HG03442 (cell line): Measurements from ENCODE around the gene RPL27.
"Not testable (repeated sequence)": the region's sequence is repeated elsewhere in the genome, so short reads cannot be mapped to it uniquely, and the experiment has no call there.

Experiments
- ATAC-seq: cut with Tn5 transposase; IDR thresholded peaks from one replicate; pipeline ENCODE4 v1.9.1; 2021; ENCODE audit warnings: mild to moderate bottlenecking, moderate library complexity; ENCODE audit not compliant: unreplicated experiment

RPL27 gene

DNA sequence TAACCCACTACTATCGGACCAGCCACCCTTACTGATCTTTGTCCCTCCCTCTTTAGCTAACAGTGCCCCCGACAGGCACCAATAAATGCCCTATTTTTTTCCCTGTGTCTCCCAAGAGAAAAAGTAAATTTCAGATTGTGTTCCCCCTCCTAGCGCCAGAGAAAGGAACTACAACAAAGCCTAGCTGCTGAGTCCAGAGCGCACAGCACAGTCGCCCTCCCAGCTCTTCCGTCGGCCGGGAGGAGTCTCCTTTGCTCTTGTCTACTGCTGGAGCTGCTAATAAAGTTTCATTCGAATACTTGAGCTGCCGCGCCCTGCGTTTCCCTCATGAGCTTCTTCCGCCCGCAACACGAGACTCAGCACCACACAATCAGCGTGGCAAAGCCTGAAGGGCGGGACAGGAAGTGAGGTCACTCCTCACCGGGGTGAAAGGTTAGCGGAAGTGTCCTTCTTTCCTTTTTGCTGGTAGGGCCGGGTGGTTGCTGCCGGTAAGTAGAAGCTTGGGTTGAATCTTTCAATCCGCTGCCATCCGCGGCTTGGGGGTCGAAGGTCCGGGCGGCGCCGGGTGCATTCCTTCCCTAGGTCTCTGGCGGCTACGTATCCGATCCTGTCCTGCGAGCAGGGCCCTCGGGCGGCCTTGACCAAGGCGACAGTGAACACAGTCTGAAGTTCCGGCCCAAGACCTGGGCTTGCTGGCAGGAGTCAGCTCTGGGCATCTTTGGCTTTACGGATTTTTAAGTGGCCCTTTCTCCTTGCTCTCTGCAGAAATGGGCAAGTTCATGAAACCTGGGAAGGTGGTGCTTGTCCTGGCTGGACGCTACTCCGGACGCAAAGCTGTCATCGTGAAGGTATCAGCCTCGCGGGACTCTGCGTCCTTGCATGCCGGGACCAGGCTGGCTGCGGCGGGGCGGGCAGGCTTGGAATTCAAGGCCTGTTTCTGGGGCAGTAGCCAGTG, at the start of gene RPL27:
RPL27 (plus strand) TSS at position 436 of the 955 bp plus-strand sequence; CDS start at position 768, 332 bp downstream.
- ATAC-seq = peak; percentile 87

DNA sequence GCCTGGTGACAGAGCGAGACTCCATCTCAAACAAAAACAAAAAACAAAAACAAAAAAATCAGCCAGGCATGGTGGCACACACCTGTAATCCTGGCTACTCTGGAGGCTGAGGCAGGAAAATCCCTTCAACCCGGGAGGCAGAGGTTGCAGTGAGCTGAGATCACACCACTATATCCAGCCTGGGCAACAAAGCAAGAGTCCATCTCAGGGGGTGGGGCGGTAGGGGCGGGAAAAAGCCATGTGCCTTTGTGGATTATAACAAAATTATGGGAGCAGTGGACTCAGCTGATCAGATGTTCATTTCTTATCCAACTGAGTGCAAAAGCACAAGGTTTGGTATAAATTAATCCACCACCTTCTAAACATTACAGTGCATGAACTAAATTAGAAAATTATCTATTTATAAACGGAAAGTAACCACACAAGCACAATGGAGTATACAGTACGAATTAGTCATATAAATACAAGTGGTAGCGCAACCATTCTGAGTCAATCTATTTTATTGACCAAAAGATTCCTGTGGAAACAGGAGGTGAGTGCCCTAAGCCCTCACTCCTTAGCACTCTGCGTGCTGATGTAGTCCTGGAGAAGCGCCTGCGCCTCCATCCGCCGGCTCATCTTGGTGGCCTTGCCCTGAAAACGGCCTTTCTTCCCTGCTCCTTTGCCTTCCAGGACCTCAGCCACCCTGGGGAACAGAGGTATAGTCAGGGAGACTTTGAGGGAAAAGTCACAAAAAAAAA, 48.0 kb upstream of the RPL27 start:
- no peak for ATAC-seq

DNA sequence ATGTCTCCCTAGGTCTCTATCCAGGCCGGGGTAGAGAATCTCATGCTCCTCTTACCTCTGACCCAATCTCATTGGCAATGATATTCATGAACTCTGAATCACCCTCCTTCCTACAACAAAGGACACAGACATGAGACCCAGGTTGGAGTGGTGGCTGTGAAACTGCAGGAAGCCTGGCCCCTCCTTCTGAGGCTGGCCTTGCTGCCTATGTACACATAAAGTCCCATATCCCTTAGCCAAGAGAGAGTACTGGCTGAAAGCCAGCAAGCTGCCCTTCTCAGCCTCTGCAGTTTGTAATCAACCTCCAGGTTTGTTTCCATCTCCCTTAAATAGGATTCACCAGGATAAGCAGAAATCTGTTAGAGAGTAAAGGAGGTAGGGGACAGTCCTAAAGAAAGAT, 44.5 kb upstream of the RPL27 start:
- ATAC-seq = no peak

DNA sequence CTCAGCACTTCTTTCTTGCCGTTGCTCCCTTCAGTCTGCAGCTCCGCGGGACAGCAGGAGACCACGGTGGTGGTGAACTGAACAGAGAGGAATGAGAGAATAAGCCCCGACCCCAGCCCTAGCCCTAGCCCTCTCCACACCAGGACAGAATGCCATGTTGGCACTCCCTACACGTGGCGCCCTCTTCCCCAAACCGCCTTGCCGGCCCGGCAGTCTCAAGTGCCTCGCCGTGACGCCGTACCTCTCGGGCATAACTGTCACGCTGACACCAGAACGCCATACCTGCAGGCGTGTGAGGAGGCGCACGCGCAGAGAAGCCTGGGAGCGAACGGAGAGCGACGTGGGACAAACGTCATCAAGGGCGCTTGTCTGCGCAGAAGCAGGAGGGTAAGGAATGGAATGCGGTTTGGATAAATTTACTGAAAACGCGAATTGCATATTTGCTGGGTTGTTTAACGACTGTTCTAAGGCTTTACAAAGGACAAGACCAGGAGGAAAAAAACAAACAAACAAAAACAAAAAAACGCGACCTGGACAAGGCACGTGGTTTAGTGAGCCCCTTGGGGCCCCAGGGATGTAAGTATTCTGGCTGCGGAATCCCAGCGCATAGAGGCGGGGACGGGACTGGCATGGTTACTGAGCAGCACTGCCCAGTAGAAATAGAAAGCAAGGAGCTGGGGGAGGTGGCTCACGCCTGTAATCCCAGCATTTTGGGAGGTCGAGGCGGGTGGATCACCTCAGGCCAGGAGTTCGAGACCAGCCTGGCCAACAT, 33.9 kb upstream of the RPL27 start, which contains the start of gene AARSD1:
AARSD1 (minus strand) TSS at position 294 of the 772 bp plus-strand sequence; CDS start at position 280, 14 bp downstream.
- ATAC-seq = peak; percentile 79

- no peak for ATAC-seq
Observed at GRCh38 chr17:42967925-42968324, 30.3 kb upstream of the RPL27 start.

- ATAC-seq = no peak
Observed at GRCh38 chr17:42969001-42969581, 29.1 kb upstream of the RPL27 start.

DNA sequence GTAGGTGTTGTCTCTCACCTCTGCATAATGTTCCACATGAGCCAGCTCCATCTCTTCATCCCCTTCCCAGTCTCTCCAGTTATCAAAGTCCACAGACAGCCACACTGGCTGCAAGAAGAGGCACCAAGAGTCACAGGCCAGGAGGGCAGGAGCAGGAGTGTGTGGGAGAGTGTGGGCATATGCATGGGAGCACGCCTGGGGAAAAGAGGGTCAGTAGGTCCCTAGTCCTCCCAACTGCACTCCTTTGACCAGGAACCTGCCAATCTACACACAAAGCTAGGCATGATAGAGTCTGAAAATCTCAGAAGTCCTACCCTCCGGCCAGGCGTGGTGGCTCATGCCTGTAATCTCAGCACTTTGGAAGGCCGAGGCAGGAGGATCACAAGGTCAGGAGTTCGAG, 26.6 kb upstream of the RPL27 start:
- ATAC-seq = no peak

- ATAC-seq = not testable (repeated sequence)
Observed at GRCh38 chr17:42973323-42973722, 24.9 kb upstream of the RPL27 start.

DNA sequence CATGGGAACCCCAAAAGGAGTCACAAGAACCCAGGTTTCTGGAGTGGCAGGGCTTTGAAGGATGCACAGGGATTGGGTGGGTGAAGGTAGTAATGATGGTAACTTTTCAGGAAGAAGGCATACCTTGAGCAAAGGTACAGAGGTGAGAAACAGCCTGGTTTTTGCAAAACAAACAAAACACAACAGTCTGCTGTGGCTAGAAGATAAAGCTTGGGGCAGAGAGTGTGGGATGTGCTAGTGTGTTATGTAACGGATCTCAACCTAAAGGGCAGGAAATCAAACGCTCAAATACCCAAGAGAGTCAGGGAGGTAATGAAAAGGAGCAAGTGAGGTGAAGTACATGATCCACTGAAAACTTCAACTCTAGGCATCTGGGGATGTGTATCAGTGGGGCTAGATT, 23.0 kb upstream of the RPL27 start:
- no peak for ATAC-seq

DNA sequence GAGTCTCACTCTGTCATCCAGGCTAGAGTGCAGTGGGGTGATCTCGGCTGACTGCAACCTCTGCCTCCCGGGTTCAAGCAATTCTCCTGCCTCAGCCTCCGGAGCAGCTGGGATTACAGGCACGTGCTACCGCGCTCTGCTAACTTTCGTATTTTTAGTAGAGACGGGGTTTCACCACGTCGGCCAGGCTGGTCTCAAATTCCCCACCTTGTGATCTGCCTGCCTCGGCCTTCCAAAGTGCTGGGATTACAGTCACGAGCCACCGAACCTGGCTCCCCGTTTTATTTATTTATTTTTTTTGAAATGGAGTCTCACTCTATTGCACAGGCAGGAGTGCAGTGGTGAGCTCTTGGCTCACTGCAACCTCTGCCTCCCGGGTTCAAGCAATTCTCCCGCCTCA, 22.5 kb upstream of the RPL27 start:
- ATAC-seq = not testable (repeated sequence)

DNA sequence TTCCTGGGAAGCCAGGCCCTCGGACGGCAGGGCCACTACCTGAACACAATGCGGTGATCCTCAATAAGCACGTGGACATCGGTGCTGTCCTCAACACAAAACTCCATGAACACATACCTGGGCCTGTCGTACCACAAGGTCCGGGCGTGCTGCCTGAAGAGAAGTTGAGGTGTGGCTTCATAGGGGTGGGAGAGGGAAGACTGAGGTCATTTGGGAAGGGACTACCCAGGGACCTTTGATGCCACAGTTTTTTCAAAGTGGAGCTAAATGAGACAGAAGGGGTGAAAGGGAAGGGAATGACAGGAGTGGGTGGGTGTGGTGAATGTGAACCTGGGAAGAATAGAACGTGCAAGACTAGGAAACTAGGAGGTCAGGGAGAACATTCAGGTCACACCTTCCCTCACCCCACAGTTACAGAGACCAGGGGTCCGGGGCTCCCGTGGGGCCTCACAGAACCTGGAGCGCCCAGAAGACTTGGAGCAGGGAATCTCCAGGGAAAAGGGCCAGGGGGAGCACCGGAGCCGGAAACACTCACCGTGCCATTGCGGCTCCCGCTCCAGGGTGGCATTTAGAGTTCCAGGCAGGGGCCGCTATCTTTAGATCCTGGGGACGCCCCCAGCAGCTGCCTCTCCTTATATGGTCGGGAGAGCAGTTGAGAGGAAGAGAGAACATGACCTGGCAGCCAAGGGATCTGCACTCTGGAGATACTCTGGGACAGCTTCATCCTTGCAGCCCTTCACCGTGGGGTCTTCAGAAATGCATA, 18.5 kb upstream of the RPL27 start, which contains the start of gene PTGES3L:
PTGES3L (minus strand) TSS at position 570 of the 763 bp plus-strand sequence; CDS start at position 543, 27 bp downstream.
- ATAC-seq = peak; percentile 17

DNA sequence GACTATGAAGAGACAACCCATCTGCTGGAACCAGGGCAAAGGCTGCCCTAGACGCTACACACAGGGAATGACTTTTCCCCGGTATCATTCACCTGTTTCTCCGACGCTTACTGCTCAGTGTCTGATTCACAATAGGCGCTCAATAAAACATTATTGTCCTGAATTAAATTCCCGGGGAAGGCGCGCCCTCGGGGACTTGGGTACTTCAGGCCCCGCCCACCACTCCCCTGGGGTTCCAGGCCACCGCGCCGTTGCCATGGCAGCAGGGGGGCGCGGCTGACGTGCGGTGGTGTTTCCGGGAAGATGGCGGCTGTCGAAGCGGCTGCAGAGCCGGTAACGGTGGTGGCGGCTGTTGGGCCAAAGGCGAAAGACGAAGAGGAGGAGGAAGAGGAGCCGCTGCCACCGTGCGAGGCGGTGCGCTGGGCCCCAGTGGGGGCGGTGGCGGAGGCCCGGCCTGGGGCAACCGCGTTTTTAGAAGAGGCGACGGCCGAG, 17.9 kb upstream of the RPL27 start, which contains the start of gene RUNDC1:
RUNDC1 (plus strand) TSS at position 292 of the 492 bp plus-strand sequence; CDS start at position 304, 12 bp downstream.
- peak; percentile 75 for ATAC-seq

DNA sequence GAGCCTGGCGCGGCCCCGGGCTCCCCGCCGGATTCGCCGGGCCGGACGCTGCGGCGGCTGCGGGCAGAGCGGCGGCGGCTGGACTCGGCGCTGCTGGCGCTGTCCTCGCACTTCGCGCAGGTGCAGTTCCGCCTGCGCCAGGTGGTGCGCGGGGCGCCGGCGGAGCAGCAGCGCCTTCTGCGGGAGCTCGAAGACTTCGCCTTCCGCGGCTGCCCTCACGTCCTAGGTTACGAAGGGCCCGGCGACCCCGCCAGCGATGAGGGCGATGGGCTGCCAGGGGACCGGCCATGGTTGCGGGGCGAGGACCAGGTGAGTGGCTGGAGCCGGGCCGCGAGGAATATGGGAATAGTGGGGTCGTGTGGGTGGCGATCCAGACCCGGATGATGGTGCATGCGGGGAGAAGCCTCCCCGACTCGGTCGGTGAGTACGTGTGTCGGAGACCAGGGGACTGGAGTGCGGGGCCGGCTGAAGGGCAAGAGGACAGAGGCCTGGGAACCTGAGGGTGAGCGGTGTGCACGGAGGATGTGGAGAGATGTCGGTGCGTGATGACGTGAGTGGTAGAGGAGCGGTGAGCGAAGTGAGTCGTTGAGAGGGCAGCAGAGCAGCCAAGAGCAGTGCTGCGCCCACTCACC, 17.3 kb upstream of the RPL27 start:
- ATAC-seq = peak; percentile 40

- no peak for ATAC-seq
Observed at GRCh38 chr17:42982266-42982665, 16.0 kb upstream of the RPL27 start.

DNA sequence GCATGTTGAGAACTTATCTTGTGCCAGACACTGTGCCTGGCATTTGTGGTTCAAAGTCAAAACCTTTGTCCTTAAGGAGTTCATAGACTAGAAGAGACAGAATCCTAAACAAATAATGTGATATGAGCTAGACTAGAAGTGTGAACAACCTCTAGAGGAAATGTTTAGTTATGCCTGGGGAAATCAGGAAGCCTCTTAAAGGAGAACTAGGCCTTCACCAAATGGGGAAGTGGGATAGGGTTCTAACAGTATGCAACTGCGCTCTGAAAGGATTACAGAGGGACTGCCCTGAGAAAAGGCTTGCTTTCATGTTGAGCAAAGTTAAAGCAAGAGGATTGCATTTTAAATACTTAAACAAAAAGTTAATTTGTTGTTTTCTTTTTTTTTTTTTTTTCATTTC, 13.0 kb upstream of the RPL27 start:
- ATAC-seq = no peak

DNA sequence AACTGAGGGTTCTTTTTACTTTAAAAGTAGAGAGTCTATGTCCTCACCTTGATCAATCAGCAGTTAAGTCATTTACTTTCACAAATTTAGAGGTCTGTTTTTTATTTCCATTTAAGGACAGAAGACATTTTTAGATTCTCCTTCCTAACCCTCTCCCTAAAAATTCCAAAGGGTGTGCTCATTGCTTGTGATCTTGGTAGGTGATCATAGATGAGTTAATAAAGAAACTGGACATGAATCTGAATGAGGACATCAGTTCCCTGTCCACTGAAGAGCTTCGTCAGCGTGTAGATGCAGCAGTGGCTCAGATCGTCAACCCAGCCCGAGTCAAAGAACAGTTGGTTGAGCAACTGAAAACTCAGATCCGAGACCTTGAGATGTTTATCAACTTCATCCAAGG, 9.1 kb upstream of the RPL27 start:
- no peak for ATAC-seq

DNA sequence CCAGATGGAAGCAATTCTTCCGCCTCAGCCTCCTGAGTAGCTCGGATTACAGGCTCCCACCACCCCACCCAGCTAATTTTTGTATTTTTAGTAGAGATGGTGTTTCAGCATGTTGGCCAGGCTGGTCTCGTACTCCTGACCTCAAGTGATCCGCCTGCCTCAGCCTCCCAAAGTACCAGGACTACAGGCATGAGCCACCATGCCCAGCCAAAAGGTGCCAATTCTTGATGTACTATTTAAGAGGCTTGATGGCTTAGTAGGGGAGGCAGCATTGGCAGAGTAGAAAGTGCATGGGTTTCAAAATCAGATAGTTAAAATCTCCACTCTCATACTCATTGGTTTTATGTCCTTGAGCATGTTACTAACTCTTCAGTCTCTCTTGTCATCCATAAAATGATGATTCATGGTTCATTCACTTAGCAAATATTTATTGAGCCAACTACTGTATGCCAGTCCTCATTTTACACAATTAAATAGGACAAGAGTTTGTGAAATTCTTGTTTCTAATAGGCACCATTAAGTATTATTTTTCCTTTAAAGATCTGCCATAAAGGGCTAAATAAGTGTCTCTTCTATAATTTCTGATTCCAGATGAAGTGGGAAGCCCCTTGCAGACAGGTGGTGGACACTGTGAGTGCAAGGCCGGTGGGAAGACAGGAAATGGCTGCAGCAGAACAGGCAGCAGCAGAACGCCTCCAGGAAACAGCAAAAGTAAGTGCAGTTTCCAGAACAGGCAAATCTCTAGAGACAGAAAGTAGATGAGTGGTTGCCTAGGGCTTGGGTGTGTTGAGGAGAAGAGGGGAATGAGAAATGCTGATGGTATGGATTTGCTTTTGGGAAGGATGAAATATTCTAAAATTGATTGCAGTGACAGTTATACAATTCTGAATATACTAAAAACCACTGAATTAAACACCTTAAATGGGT, 8.2 kb upstream of the RPL27 start:
- no peak for ATAC-seq

- ATAC-seq = no peak
Observed at GRCh38 chr17:42991471-42991870, 6.7 kb upstream of the RPL27 start.
